Spleen (tissue), 11 donors: ENCODE data around the gene NOTCH2. TPM values are rescaled to one million over a fixed set of nuclear protein-coding genes. Genes with fewer than 3 reads are reported as not detected.
A peak's percentile ranks its signal among the peaks of the same experiment; 100 is the strongest.

Experiments used
- DNase-seq: peaks from one replicate; pipeline ENCODE4 v3.0.0-alpha.2; 2020
- H3K27ac ChIP-seq, 8 donors: fragments of 200-600 bp; sonication (generic) in 7 of 8; 1 replicate in 4 of 8; 2 replicates in 4 of 8; pipeline versions ENCODE4 v1.5.0 to v1.8.0; 2016 to 2021; ENCODE audit warnings: inconsistent platforms in 4 of 8, mild to moderate bottlenecking in 4 of 8, moderate library complexity in 1 of 8
- H3K27me3 ChIP-seq, 7 donors: fragments of 200-600 bp; sonication (generic) in 6 of 7; replicated peaks in 1 of 7; 1 replicate in 4 of 7; 2 replicates in 3 of 7; pipeline versions ENCODE4 v1.5.0 to v1.8.0; 2016 to 2021; ENCODE audit warnings: inconsistent platforms in 3 of 7, mild to moderate bottlenecking in 1 of 7
- H3K36me3 ChIP-seq, 6 donors: fragments of 200-600 bp; sonication (generic) in 5 of 6; 1 replicate in 4 of 6; 2 replicates in 2 of 6; pipeline versions ENCODE4 v1.5.0 to v1.8.0; 2016 to 2021; ENCODE audit warnings: inconsistent platforms in 2 of 6
- H3K4me1 ChIP-seq, 6 donors: fragments of 200-600 bp; sonication (generic) in 5 of 6; 1 replicate in 3 of 6; 2 replicates in 3 of 6; pipeline versions ENCODE4 v1.5.0 to v1.8.0; 2016 to 2021; ENCODE audit warnings: inconsistent platforms in 3 of 6
- H3K4me3 ChIP-seq, 8 donors: fragments of 200-600 bp; sonication (generic) in 7 of 8; 1 replicate in 4 of 8; 2 replicates in 4 of 8; pipeline versions ENCODE4 v1.5.0 to v1.8.0; 2016 to 2021; ENCODE audit warnings: inconsistent platforms in 4 of 8, mild to moderate bottlenecking in 4 of 8, moderate library complexity in 2 of 8
- H3K9me3 ChIP-seq, 8 donors: fragments of 200-600 bp; sonication (generic) in 7 of 8; 1 replicate in 4 of 8; 2 replicates in 4 of 8; pipeline versions ENCODE4 v1.5.0 to v1.8.0; 2016 to 2021; ENCODE audit warnings: inconsistent platforms in 4 of 8
- POLR2A ChIP-seq, 3 donors: fragments of 450-650 bp; IDR thresholded peaks; one replicate each; pipeline ENCODE4 v1.5.1; 2017; ENCODE audit warnings: antibody characterized with exemption in 3 of 3, mild to moderate bottlenecking in 1 of 3
- POLR2AphosphoS5 ChIP-seq, 3 donors: sonication (generic); formaldehyde crosslinking; IDR thresholded peaks; one replicate each; pipeline ENCODE4 v1.5.1; 2017; ENCODE audit warnings: antibody characterized with exemption in 3 of 3
- WGBS, 5 donors: extraction: QIAGEN DNeasy Blood & Tissue Kit in 3 of 5; methylation state at CpG; one replicate each; pipeline versions ENCODE4 v1.1.5 to v1.1.7; 2013 to 2018; 5-methylcytosine and 5-hydroxymethylcytosine counted together
- intact Hi-C: fragments of 100-400 bp; cut with DNase I; formaldehyde crosslinking; loops from one replicate; pipeline ENCODE4 v1.15.0; 2023; ENCODE audit warnings: low total_unique reads
- polyA plus RNA-seq, 3 donors: library from polyadenylated mRNA; stranded (reverse); fragments of 200-250 nt; gene quantifications; one replicate each; pipeline ENCODE4 v1.2.1, GENCODE V29; 2013
- total RNA-seq, 7 donors: library from RNA; depleted of rRNA in 3 of 7; stranded (reverse); fragments of >200 nt in 3 of 7; fragmentation: NEBNext Ultra II Directional in 4 of 7; extraction: Animal tissue kit (Norgen Biotek cat#: 25700) in 4 of 7; gene quantifications; one replicate each; pipeline versions ENCODE4 v1.1.0 to v1.2.1, GENCODE V29; 2016 to 2021
- TF ChIP-seq, protein P1 (sequence below), 11 experiments: fragments of 200-600 bp in 7 of 11; fragments of 450-650 bp in 4 of 11; sonication (generic) in 4 of 11; IDR thresholded peaks in 8 of 11; conservative IDR thresholded peaks in 3 of 11; 1 replicate in 7 of 11; 2 replicates in 4 of 11; pipeline versions ENCODE4 v1.4.0 to v1.8.0; 2016 to 2021; ENCODE audit warnings: antibody characterized with exemption in 11 of 11, inconsistent platforms in 4 of 11, mild to moderate bottlenecking in 1 of 11
- donor health status: healthy with polysubstance abuse.
- donor health status: DM: no; HTN: no; CAD: no; lungs with moderate emphysema.
- donor health status: DM: no; HTN: no; CAD: no.
- donor health status: Bipolar disorder and iron deficiency.
- donor health status: healthy.
- donor health status: DM: no; HTN: no; CAD: no.
- donor health status: DM: yes; HTN: yes; CAD: no.

Gene NOTCH2
- total and polyA plus RNA-seq, 10 donors: 11.3 to 230 (median 138) TPM

GRCh38 chr1:119891386-119891785, 178.1 kb downstream of the NOTCH2 start:
- DNase-seq: no peak
- peaks cover 0 to 19% (median 13%) of the 10 kb centered on the region in 8 donors for H3K9me3 ChIP-seq
- intact Hi-C loops: no loop called here
- 56 to 80% (median 67%) methylated on average over 1 of the region's 1 CpG for WGBS, 5 donors
- H3K27ac ChIP-seq: no peak overlapping the region
- H3K4me3 ChIP-seq: no peak overlapping the region
- no peaks in the 10 kb centered on the region for H3K4me1 ChIP-seq
- H3K36me3 ChIP-seq: no peaks in the 10 kb centered on the region
- TF ChIP-seq, protein P1, sequence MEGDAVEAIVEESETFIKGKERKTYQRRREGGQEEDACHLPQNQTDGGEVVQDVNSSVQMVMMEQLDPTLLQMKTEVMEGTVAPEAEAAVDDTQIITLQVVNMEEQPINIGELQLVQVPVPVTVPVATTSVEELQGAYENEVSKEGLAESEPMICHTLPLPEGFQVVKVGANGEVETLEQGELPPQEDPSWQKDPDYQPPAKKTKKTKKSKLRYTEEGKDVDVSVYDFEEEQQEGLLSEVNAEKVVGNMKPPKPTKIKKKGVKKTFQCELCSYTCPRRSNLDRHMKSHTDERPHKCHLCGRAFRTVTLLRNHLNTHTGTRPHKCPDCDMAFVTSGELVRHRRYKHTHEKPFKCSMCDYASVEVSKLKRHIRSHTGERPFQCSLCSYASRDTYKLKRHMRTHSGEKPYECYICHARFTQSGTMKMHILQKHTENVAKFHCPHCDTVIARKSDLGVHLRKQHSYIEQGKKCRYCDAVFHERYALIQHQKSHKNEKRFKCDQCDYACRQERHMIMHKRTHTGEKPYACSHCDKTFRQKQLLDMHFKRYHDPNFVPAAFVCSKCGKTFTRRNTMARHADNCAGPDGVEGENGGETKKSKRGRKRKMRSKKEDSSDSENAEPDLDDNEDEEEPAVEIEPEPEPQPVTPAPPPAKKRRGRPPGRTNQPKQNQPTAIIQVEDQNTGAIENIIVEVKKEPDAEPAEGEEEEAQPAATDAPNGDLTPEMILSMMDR (IDR thresholded peaks at IDR 0.05 in 8 of 11, conservative IDR thresholded peaks at IDR 0.05 in 3 of 11): no peak
- TF ChIP-seq POLR2A (IDR thresholded peaks at IDR 0.05): no peak
- no peak for TF ChIP-seq POLR2AphosphoS5 (IDR thresholded peaks at IDR 0.05)
- peaks cover 0 to 3% (median 0%) of the 10 kb centered on the region in 7 donors for H3K27me3 ChIP-seq

DNA sequence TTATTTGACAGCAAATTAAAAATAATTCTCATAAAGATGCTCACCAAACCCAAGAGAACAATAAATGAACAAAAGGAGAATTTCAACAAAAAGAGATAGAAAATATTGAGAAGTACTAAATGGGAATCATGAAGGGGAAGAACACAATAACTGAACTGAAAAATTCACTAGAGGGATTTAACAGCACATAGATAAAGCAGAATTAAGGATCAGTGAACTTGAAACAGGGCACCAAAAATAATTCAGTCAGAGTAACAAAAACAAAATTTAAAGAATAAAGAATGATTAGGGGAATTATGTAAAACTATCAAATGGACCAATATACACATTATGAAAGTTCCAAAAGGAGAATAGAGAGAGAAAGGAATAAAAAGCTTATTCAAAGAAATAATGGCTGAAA, 181.0 kb downstream of the NOTCH2 start:
- Histone ChIP-seq H3K27me3 (peaks cover 0 to 14% (median 0%) of the 10 kb centered on the region in 7 donors), H3K36me3 (no peaks in the 10 kb centered on the region), H3K4me3 (no peak overlapping the region), H3K4me1 (no peaks in the 10 kb centered on the region), H3K27ac (no peak overlapping the region), H3K9me3 (peaks cover 0 to 19% (median 13%) of the 10 kb centered on the region in 8 donors)
- no peak for TF ChIP-seq POLR2A (IDR thresholded peaks at IDR 0.05)
- no peak for TF ChIP-seq POLR2AphosphoS5 (IDR thresholded peaks at IDR 0.05)
- TF ChIP-seq, protein P1 (IDR thresholded peaks at IDR 0.05 in 8 of 11, conservative IDR thresholded peaks at IDR 0.05 in 3 of 11): no peak
- intact Hi-C loops: no loop called here
- DNase-seq: no peak

DNA sequence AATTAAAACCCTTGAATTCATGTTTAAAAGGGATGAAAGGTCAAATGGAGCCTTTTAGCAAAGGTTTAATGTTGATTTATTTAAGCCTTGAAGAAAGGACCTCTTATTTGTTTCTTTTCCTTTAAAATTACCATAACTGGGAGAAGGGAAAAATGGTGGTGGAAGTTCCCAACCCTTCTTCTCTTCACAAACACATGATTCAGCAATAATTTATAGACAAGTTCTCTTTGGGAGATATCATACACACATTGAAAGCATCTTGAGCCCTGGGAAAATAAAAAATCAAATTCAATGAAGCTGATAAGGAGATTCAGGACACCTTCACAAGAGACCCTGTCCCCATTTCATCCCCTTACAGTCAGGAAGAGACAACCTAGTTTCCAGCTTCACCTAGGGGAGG, 182.0 kb downstream of the NOTCH2 start:
- TF ChIP-seq POLR2AphosphoS5 (IDR thresholded peaks at IDR 0.05) (no peak), POLR2A (IDR thresholded peaks at IDR 0.05) (no peak)
- TF ChIP-seq, protein P1 (IDR thresholded peaks at IDR 0.05 in 8 of 11, conservative IDR thresholded peaks at IDR 0.05 in 3 of 11): no peak
- H3K4me1 ChIP-seq: no peaks in the 10 kb centered on the region
- no peaks in the 10 kb centered on the region for H3K36me3 ChIP-seq
- DNase-seq: no peak
- peaks cover 0 to 14% (median 0%) of the 10 kb centered on the region in 7 donors for H3K27me3 ChIP-seq
- peaks cover 0 to 19% (median 13%) of the 10 kb centered on the region in 8 donors for H3K9me3 ChIP-seq
- no peak overlapping the region for H3K27ac ChIP-seq
- intact Hi-C loops: no loop called here
- H3K4me3 ChIP-seq: no peak overlapping the region

DNA sequence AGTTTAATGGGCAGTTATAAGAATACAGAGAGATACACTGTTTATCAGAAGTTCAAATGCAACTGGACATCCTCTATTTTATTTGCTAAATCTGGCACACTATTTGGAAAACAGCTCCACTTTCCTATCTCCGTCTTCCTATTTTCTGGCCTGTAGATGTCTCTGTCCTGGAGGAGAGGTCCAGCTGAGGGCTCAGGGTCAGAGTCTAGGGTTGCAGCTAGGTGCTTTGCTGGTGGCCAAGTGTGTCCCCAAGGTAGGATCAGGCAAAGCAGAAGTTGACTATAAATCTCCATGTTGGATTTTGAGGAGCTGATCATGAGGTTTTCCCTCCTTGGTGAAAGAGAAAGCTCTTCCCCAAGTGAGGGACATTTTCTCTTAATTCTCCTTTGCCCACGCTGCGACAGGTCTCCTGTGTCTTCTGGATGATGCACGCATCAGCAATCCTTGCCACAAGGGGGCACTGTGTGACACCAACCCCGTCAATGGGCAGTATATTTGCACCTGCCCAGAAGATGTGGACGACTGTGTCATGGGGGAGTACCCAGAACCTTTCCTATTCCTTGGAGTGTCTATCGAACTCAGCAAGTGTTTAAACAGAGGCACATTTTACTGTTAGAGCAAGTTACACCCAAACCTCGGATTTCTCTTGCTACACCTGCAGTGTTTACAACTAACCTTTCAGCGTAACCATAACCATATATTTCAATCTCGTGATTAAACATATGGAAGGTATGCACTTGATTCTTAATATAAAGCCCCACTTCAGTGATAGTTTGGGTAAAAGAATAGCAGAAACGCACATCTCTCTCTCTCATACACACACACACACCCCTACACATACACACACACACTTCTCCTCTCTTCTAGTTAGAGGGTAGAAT, 183.3 kb downstream of the NOTCH2 start:
- intact Hi-C loops: no loop called here
- H3K27me3 ChIP-seq: peaks cover 0 to 14% (median 0%) of the 10 kb centered on the region in 7 donors
- no peak overlapping the region for H3K27ac ChIP-seq
- H3K9me3 ChIP-seq: peaks cover 0 to 19% (median 13%) of the 10 kb centered on the region in 8 donors
- peak; percentile 81 for DNase-seq
- H3K4me3 ChIP-seq: no peak overlapping the region
- no peaks in the 10 kb centered on the region for H3K4me1 ChIP-seq
- WGBS, 5 donors: 59 to 76% (median 62%) methylated on average over 11 of the region's 11 CpGs
- H3K36me3 ChIP-seq: no peaks in the 10 kb centered on the region
- TF ChIP-seq, protein P1 (IDR thresholded peaks at IDR 0.05 in 8 of 11, conservative IDR thresholded peaks at IDR 0.05 in 3 of 11): peak; percentile 35 to 84 (median 69)
- no peak for TF ChIP-seq POLR2AphosphoS5 (IDR thresholded peaks at IDR 0.05)
